Stimulated activated CD4-positive, alpha-beta T cell treated with anti-CD3 and anti-CD28 coated beads, Interleukin-12 subunit alpha, Interleukin-12 subunit beta, amount 100 ng/mL, for 48 hours (primary cell): ENCODE data around the gene SLC13A2.
"Not testable (repeated sequence)": the region's sequence is repeated elsewhere in the genome, so short reads cannot be mapped to it uniquely, and the experiment has no call there.

Source experiments
- DNase-seq, 3 donors: peaks; one replicate each; pipeline ENCODE4 v3.0.0-alpha.2; 2020; ENCODE audit warnings: low read depth in 2 of 3, low spot score in 1 of 3

SLC13A2 gene, protein sequence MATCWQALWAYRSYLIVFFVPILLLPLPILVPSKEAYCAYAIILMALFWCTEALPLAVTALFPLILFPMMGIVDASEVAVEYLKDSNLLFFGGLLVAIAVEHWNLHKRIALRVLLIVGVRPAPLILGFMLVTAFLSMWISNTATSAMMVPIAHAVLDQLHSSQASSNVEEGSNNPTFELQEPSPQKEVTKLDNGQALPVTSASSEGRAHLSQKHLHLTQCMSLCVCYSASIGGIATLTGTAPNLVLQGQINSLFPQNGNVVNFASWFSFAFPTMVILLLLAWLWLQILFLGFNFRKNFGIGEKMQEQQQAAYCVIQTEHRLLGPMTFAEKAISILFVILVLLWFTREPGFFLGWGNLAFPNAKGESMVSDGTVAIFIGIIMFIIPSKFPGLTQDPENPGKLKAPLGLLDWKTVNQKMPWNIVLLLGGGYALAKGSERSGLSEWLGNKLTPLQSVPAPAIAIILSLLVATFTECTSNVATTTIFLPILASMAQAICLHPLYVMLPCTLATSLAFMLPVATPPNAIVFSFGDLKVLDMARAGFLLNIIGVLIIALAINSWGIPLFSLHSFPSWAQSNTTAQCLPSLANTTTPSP

DNA sequence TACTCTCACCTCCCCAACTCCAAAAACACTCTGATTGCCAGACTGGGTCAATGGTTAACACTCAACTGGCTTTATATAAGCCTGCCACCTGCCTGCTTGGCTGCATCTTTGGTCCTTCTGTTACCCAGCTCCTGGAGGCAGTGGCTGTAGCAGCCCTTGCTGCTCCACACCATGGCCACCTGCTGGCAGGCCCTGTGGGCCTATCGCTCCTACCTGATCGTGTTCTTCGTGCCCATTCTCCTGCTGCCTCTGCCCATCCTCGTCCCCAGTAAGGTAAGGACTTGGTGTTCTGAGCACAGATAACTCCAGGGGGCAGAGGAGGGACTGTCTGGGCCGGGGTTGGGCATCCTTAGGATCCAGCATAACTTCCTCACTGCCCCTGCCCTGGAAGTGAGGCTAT is at the start of gene SLC13A2:
TSS of gene SLC13A2 (plus strand) at position 103 of the 400 bp plus-strand sequence. CDS start at position 172, 69 bp downstream.
- no peak for DNase-seq

DNA sequence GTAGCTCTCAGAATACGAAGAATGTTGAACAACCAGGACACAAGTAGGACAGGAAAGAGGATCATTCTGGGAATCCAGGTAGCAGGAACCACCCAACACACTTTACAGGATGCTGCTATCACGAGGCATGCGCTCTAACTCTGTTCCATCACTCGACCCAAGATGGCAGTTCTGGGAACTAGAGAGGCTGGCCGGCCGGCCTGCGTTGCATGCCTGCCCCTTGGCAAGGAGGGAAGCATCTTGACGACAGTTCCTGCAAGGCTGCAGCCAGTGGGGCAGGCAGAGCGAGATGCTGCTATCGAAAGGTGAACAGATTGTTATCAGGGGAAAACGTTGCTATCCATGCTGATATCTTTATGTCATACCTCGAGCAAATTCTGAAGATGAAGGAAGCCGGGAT is 48.2 kb upstream of the SLC13A2 start:
- DNase-seq = no peak

DNA sequence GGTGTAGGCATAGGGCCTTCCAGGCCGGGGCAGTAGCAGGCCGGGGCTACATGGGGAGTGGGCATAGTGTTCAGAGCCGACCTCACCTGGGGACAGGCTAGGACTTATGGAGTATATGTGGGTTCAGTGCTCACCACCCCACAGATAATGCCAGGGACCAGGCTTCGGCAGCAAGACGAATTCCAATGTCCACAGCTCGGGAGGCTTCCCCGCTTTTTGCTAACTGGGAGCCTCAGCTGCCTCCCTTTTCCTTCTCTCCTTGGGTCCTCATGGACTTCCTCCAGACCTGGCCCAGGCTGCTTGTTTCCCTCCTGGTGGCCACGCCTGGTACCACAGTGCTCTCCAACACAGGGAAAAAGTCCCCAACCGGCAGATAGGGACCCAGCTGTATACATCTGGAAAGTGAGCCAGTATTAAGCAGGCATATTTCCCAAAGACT is 47.3 kb upstream of the SLC13A2 start:
- no peak for DNase-seq

DNA sequence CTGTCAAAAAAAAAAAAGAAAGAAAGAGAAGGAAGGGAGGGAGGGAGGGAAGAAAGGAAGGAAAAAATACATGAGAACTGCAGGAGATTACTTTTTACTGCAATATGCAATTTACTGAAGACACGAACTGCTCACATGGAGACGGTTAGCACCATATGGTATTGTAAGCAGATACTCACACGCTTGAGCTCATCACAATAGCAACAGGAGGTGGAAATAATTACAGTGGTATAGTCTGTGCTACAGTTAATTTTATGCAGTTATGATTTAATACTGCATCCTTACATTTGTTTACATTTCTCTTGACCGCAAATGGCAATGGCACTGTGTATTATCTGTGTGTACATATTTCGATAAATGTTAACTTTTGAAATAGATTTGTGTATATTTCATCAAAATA is 46.1 kb upstream of the SLC13A2 start:
- no peak for DNase-seq

DNA sequence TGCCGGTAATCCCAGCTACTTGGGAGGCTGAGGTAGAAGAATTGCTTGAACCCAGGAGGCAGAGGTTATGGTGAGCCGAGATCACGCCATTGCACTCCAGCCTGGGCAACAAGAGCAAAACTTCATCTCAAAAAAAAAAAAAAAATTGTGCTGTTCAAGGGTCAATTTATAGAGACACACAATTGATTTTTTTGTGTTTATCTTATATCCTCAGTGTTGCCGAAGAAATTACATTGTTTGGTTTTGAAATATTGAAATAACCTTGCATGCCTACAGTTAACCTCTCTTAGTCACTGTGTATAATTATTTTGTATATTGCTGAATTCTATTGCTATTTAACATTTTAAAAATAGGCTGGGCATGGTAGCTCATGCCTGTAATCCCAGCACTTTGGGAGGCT is 45.5 kb upstream of the SLC13A2 start:
- not testable (repeated sequence) for DNase-seq

DNA sequence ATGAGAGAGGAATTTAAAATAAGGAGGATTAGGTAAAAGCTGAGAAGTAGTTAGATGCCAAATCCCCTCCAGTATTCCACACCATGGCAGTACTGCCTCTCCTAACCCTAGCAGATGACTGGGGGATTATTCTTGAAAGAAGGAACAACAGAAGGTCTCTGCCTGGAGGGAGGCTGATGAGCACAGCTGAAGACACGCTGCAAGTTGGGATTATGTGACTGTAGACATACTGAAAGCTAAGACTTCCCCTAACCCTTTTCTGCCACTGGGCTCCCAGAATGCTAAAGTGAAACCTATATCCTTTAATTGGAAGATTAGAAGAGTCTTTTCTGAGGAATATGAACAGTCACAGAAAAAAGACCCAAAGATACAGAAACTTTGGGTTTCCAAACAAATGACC is 39.7 kb upstream of the SLC13A2 start:
- no peak for DNase-seq

DNA sequence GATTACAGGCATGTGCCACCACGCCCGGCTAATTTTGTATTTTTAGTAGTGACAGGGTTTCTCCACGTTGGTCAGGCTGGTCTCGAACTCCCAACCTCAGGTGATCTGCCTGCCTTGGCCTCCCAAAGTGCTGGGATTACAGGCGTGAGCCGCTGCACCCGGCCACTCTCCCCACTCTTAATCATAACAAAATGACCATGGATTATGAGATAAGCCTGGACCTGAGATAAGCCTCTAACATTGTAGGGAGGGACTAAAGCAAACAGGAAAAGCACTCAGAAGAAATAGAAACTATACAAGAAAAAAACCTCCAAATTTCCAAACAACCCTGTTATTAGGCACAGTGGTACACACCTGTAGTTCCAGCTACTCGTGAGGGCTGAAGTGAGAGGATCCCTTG is 39.1 kb upstream of the SLC13A2 start:
- not testable (repeated sequence) for DNase-seq

DNA sequence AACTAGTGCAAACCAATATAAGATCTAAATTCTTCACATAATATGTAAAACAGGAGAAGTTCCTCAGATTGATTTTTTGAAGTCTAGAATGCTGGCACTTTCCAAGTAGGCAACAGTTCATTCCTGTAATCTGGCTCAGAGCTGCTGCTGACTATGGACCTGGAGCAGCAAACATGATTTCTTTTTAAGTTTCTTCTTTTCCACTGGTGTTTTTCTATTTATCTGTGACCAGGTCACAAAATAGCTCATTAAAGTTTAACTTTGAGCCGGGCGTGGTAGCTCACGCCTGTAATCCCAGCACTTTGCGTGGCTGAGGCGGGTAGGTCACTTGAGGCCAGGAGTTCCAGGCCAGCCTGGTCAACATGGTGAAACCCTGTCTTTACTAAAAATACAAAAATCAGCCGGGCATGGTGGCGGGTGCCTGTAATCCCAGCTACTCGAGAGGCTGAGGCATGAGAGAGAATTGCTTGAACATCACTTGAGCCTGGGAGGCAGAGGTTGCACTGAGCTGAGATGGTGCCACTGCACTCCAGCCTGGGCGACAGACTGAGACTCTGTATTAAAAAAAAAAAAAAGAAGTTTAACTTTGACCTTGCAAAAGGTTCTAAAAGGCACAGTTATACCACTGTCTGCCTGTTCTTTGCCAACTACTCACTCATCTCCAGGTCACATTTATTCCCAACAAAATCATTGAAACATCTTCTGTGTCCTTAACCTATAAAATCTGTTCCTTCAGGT is 29.4 kb upstream of the SLC13A2 start:
- no peak for DNase-seq

DNA sequence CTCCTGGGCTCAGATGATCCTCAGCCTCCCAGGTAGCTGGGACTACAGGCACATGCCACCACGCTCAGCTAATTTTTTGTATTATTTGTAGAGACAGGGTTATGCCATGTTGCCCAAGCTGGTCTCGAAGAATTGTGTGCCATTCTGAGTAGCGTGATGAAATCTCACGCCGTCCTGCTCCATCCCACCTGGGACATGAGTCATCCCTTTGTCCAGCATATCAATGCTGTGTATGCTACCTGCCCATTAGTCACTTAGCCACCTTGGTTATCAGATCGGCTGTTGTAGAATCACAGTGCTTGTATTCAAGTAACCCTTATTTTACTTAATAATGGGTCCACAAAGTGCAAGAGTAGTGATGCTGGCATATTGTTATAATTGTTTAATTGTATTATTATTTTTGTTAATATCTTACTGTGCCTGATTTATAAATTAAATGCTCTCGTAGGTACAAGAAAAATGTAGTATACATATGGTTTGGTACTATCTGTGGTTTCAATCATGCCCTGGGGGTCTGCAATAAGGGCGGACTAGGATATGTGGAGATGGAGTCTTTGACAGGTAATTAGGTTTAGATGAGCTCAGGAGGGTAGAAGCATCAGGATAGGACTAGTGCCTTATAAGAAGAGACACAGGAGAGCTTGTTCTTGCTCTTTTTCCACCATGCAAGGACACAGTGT is 26.6 kb upstream of the SLC13A2 start:
- no peak for DNase-seq

DNA sequence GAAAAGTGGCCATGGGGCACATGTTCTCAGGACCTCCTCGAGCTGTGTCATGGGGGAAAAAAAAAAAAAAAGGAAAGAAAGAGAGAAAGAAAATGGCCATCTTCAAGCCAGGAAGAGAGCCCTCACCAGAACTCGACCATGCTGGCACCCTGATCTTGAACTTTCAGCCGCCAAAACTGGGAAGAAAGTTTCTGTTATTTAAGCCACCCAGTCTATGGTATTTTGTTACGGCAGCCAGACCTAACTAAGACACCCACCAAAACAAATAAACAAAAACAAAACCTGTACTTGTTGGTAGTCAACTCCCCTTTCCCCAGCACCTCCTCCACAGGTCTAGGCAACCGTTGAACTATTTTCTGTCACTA is 26.1 kb upstream of the SLC13A2 start:
- no peak for DNase-seq

DNA sequence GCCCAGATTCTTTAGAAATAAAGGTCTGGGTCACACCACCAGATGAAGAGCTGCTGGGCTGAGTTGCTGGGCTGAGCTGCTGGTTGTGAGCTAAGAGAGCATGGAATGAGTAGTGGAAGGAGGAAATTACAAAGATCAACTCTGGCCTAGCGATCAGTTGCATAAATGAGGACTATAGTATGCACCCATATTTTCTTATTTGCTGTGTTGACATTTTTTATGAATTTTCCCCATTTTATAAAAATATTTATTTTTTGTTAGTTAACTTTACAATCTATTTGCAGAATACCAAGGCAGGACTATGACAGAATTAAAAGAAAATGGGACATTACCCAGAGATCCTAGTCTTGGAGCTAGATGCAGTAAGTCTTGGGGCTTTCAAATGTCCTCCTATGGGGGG is 23.6 kb upstream of the SLC13A2 start:
- DNase-seq = no peak

DNA sequence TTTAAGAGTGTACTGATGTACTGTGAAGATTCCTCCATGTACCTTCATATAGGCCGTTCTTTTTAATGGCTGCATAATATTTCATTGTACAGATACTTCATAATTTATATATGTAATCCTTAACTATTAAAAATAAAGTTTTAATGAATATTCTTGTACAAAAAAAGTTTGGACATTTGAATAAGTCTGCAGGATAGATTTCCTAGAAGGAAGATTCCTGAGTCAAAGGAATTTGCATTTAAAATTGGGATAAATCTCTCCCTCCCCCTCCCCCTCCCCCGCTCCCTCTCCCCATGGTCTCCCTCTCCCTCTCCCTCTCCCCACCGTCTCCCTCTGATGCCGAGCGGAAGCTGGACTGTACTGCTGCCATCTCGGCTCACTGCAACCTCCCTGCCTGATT is 15.6 kb upstream of the SLC13A2 start:
- no peak for DNase-seq

DNA sequence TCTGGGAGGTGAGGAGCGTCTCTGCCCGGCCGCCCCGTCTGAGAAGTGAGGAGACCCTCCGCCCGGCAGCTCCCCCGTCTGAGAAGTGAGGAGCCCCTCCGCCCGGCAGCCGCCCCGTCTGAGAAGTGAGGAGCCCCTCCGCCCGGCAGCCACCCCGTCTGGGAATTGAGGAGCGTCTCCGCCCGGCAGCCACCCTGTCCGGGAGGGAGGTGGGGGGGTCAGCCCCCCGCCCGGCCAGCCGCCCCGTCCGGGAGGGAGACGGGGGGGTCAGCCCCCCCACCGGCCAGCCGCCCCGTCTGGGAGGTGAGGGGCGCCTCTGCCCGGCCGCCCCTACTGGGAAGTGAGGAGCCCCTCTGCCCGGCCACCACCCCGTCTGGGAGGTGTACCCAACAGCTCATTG is 14.6 kb upstream of the SLC13A2 start:
- DNase-seq = not testable (repeated sequence)

DNA sequence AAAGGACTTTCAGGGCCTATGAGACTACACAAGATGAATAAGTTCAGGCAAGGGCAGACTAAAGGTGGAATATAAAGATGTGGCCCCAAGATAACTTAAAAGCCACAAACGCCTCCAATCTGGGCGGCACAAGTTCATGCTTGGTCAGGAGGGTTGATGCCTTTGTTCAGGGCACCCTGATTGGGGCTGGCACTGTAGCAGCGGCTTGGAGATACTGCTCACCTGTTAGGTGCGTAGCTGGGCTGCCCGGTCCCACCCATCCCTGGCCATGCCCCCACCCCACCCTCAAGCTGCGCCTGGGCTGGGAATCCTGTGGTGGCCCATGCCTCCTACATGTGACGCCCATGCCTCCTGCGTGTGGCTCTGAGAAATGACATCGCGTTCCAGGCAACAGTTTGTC is 12.5 kb upstream of the SLC13A2 start:
- DNase-seq = no peak

DNA sequence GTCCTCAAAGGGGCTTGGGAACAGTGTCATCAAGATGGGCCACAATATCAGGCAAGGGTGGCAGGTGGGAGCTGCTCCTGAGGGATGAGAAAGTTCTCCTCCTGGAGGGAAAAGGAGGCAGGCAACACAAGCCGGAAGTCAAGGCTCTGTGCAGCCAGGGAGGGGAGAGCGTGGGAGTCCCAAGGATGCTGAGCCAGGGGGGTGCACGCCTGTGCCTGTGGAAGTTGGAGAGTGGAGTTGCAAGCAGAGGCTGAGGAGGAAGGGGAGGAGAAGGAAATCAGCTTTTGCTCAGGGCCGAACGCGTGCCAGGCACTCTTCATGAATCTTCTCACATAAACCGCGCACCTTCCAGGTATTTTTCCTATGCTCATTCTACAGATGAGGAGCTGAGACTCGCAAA is 7.4 kb upstream of the SLC13A2 start:
- DNase-seq = no peak

DNA sequence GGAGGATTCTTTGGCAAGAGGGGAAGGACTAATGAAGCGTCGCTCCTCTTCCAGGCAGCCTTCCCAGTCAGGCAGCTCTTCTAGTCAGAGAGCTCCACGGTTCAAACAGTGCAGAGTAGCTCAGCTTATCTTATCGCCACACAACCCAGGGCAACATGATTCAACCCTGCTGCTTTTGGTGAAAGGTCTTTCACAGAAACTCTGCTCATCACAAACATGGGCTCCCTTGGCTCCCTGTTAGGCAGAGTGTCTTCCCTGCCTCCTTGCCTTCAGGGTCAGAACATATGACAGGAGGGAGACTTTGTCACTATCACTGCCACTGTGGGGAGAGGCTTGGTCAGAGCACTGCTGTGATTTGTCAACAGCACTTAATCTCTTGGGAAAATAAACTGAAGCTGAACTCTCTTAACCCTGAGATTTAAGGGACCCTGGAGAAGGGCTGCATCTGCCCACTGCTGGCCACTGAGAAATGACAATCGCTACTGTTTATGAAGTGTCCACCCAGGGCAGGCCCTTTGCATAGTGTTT is 6.9 kb upstream of the SLC13A2 start:
- no peak for DNase-seq

DNA sequence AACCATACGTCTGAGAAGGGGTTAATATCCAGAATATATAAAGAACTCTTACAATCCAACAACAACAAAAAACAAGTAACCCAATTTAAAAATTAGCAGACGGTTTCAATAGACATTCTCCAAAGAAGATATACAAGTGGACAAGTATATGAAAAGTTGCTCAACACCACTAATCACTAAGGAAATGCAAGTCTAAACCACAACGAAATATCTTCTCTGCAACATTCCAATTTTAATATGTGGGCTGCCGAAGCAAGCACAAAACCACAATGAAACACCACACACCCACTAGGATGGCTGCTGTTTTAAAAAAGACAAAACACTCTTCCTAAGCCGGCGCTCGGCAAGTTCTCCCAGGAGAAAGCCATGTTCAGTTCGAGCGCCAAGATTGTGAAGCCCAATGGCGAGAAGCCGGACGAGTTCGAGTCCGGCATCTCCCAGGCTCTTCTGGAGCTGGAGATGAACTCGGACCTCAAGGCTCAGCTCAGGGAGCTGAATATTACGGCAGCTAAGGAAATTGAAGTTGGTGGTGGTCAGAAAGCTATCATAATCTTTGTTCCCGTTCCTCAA is 5.9 kb upstream of the SLC13A2 start:
- DNase-seq = no peak

DNA sequence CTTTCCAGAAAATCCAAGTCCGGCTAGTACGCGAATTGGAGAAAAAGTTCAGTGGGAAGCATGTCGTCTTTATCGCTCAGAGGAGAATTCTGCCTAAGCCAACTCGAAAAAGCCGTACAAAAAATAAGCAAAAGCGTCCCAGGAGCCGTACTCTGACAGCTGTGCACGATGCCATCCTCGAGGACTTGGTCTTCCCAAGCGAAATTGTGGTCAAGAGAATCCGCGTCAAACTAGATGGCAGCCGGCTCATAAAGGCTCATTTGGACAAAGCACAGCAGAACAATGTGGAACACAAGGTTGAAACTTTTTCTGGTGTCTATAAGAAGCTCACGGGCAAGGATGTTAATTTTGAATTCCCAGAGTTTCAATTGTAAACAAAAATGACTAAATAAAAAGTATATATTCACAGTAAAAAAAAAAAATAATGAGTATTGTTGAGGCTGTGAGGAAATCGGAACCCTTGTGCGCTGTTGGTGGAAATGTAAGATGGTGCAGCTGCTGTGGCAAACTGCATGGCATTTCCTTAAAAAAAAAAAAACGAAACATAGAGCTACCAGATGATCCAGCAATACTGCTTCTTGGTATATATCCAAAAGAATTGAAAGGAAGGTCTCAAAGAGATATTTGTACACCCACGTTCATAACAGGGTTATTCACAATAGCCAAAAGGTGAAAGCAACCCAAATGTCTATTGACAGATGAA is 5.3 kb upstream of the SLC13A2 start:
- not testable (repeated sequence) for DNase-seq

DNA sequence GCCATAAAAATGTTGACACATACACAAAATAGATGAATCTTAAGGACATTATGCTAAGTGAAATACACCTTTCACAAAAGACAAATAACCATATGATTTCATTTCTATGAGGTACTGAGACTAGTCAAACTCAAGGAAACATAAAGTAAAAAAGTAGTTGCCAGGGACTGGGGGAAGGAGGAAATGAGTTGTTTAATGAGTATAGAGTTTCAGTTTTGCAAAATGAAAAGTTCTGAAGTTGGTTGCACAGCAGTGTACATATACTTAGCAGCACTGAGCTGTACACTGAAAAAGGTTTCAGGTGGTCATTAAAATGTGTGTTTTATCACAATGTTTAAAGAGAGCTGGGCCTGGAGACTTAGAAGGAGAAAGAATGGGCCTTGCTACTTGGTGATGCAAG is 4.7 kb upstream of the SLC13A2 start:
- DNase-seq = no peak

DNA sequence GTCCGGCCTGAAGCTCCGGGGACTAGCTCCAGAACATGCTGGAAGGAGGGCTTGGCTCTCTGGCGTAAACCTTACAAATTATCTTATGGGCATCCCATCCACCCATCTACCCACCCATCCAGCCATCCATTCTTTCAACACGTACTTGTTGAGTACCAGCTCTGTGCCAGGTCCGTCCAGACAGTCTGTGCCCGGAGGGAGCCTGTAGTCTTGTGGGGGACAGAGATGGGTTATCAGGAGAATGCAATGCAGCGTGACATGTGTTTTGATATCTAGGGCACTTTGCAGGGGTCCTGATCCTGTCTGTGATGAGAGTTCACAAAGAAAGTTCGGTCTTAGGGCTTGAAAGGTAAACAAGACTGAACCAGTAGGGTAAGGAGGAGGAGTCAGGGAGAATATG is 4.1 kb upstream of the SLC13A2 start:
- DNase-seq = no peak
